NCI-H1105 (cell line): ENCODE data around the gene PNLIPRP2.

Experiments used
- DNase-seq: peaks from one replicate; lab custom pipeline; 2025; lab: John Stamatoyannopoulos, UW

The PNLIPRP2 gene

GRCh38 chr10:116683821-116684220, 63.1 kb downstream of the PNLIPRP2 start:
- no peak for DNase-seq

GRCh38 chr10:116684781-116685180, 64.0 kb downstream of the PNLIPRP2 start:
- no peak for DNase-seq

GRCh38 chr10:116685807-116686206, 65.1 kb downstream of the PNLIPRP2 start:
- DNase-seq: no peak

- DNase-seq: no peak
These were observed 65.9 kb downstream of the PNLIPRP2 start for GRCh38 chr10:116686632-116687031.

GRCh38 chr10:116687633-116688032, 66.9 kb downstream of the PNLIPRP2 start:
- DNase-seq: no peak

GRCh38 chr10:116688241-116688711, 67.5 kb downstream of the PNLIPRP2 start:
- DNase-seq: no peak

- DNase-seq: no peak
These were observed 68.2 kb downstream of the PNLIPRP2 start for GRCh38 chr10:116688741-116689495.

GRCh38 chr10:116689744-116690143, 69.0 kb downstream of the PNLIPRP2 start:
- DNase-seq: no peak

GRCh38 chr10:116690356-116691322, 69.9 kb downstream of the PNLIPRP2 start:
- no peak for DNase-seq

GRCh38 chr10:116691635-116692034, 70.9 kb downstream of the PNLIPRP2 start:
- no peak for DNase-seq

GRCh38 chr10:116692225-116692624, 71.5 kb downstream of the PNLIPRP2 start:
- no peak for DNase-seq

GRCh38 chr10:116694243-116694926, 73.6 kb downstream of the PNLIPRP2 start:
- DNase-seq: no peak
